Esophagus squamous epithelium (tissue), 5 donors: ENCODE data around the gene QPCTL. TPM values are rescaled to one million over a fixed set of nuclear protein-coding genes. Genes with fewer than 3 reads are reported as not detected.

ENCODE experiments used
- DNase-seq: peaks from one replicate; lab custom pipeline; 2025; lab: John Stamatoyannopoulos, UW
- H3K27ac ChIP-seq, 4 donors: fragments of 200-600 bp; sonication (generic); one replicate each; pipeline ENCODE4 v1.5.1; 2016 to 2019; ENCODE audit warnings: mild to moderate bottlenecking in 1 of 4
- H3K27me3 ChIP-seq, 4 donors: fragments of 200-600 bp; sonication (generic); 1 replicate in 3 of 4; 2 replicates in 1 of 4; pipeline versions ENCODE4 v1.5.1 to v1.6.0; 2017 to 2021; ENCODE audit warnings: antibody characterized with exemption in 1 of 4
- H3K36me3 ChIP-seq, 3 donors: fragments of 200-600 bp; sonication (generic); one replicate each; pipeline ENCODE4 v1.5.1; 2016 to 2019
- H3K4me1 ChIP-seq, 3 donors: fragments of 200-600 bp; sonication (generic); one replicate each; pipeline ENCODE4 v1.5.1; 2017 to 2019
- H3K4me3 ChIP-seq, 4 donors: fragments of 200-600 bp; sonication (generic); 1 replicate in 3 of 4; 2 replicates in 1 of 4; pipeline ENCODE4 v1.5.1; 2016 to 2019; ENCODE audit warnings: mild to moderate bottlenecking in 2 of 4, moderate library complexity in 1 of 4
- H3K9me3 ChIP-seq, 3 donors: fragments of 200-600 bp; sonication (generic); one replicate each; pipeline ENCODE4 v1.5.1; 2016 to 2019
- POLR2A ChIP-seq, 4 donors: fragments of 450-650 bp; IDR thresholded peaks; one replicate each; pipeline ENCODE4 v1.6.1; 2017; ENCODE audit warnings: antibody characterized with exemption in 4 of 4, mild to moderate bottlenecking in 4 of 4, moderate library complexity in 3 of 4
- WGBS, 2 donors: methylation state at CpG; one replicate each; pipeline ENCODE4 v1.1.5; 2018; 5-methylcytosine and 5-hydroxymethylcytosine counted together
- intact Hi-C: fragments of 100-400 bp; cut with DNase I; formaldehyde crosslinking; loops from one replicate; pipeline ENCODE4 v1.15.0; 2022
- total RNA-seq, 4 donors: library from RNA; depleted of rRNA; stranded (reverse); fragments of >200 nt; gene quantifications; one replicate each; pipeline ENCODE4 v1.1.0, GENCODE V29; 2016
- TF ChIP-seq, protein P1 (sequence below), 6 experiments: fragments of 450-650 bp in 4 of 6; fragments of 200-600 bp in 2 of 6; sonication (generic) in 2 of 6; IDR thresholded peaks; one replicate each; pipeline ENCODE4 v1.5.1; 2016 to 2019; ENCODE audit warnings: antibody characterized with exemption in 6 of 6, mild to moderate bottlenecking in 4 of 6, moderate library complexity in 4 of 6
- donor health status: DM: yes; HTN: yes; CAD: no.

Gene QPCTL
- total RNA-seq, 4 donors from 2014 or later, result 3.3 to 6.9 (median 5.5) TPM

DNA sequence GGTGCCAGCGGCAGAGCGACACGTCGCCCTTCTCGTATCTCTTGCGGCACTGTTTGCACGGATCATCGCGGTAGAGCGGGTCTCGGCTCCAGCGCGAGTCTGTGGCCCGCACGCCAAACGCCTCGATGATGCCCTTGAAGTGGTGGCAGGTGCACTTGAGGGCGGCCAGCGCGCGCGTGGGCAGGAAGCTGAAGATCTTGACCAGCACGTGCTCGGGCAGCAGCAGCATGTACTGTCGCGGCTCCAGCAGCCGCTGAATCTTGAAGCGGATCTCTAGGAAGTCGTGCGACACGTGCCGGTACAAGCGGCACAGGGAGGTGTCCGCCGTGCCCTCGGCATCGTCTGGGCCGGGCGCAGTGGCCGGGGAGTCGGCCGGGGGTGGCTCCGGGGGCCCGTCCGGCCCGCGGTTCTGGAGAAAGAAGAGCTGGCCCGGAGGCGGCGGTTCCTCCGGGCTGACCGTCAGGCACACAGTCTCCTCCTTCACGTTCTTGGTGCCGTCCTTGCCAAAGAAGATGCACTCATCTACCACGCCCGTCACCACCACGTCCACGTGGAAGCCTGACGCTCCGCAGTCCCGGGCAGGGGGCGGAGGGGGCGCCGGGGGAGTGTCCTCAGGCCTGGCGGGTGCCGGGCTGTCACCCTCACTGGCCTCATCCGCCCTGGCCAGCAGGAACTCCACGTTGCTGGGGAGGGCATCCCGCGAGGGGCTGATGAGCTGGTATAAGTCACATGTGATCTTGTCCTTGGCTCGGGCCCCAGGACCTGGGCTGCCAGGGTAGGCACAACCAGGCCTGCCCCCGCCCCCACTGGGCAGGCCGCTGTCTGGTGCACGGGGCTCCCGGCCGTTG lies 19.6 kb downstream of the QPCTL start:
- no peak overlapping the region for H3K27ac ChIP-seq
- H3K9me3 ChIP-seq, result no peaks in the 10 kb centered on the region
- H3K4me3 ChIP-seq, result no peak overlapping the region
- TF ChIP-seq, protein P1, sequence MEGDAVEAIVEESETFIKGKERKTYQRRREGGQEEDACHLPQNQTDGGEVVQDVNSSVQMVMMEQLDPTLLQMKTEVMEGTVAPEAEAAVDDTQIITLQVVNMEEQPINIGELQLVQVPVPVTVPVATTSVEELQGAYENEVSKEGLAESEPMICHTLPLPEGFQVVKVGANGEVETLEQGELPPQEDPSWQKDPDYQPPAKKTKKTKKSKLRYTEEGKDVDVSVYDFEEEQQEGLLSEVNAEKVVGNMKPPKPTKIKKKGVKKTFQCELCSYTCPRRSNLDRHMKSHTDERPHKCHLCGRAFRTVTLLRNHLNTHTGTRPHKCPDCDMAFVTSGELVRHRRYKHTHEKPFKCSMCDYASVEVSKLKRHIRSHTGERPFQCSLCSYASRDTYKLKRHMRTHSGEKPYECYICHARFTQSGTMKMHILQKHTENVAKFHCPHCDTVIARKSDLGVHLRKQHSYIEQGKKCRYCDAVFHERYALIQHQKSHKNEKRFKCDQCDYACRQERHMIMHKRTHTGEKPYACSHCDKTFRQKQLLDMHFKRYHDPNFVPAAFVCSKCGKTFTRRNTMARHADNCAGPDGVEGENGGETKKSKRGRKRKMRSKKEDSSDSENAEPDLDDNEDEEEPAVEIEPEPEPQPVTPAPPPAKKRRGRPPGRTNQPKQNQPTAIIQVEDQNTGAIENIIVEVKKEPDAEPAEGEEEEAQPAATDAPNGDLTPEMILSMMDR (IDR thresholded peaks at IDR 0.05), result no peak
- no peak for TF ChIP-seq POLR2A (IDR thresholded peaks at IDR 0.05)
- DNase-seq, result no peak
- intact Hi-C loops, result loop anchor here (10.0 kb wide), 1 partner anchor 53 kb away; the partner anchor contains the start of gene SIX5
- no peaks in the 10 kb centered on the region for H3K27me3 ChIP-seq
- WGBS, 2 donors, result 93 to 95% methylated on average over 14 to 26 of the region's 76 CpGs
- peaks cover 18 to 49% (median 21%) of the 10 kb centered on the region in 3 donors for H3K36me3 ChIP-seq
- H3K4me1 ChIP-seq, result peaks cover 3 to 38% (median 5%) of the 10 kb centered on the region in 3 donors

DNA sequence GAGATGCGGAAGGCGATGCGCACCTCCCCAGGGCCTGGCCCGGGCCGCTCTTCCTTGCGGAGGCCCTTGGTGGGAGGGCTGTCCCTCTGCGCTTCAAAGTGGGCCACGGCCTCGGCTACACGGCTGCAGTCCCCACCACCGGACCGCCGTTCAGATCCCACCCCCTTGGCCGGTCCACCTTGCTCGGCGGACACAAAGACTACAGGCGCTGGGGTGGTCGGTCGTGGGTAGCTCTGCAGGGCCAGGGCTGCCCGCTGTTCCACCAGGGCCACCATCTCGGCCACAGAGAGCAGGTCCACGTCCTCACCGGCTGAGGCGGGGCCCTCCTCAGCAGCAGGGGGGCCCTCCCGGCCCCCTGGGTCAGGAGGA lies 20.2 kb downstream of the QPCTL start:
- TF ChIP-seq, protein P1 (IDR thresholded peaks at IDR 0.05), result no peak
- no peak for TF ChIP-seq POLR2A (IDR thresholded peaks at IDR 0.05)
- no peak overlapping the region for H3K4me3 ChIP-seq
- no peak for DNase-seq
- intact Hi-C loops, result loop anchor here (10.0 kb wide), 1 partner anchor 52 kb away; the partner anchor contains the start of gene SIX5
- no peaks in the 10 kb centered on the region for H3K27me3 ChIP-seq
- H3K9me3 ChIP-seq, result no peaks in the 10 kb centered on the region
- H3K27ac ChIP-seq, result no peak overlapping the region
- H3K4me1 ChIP-seq, result peaks cover 3 to 40% (median 5%) of the 10 kb centered on the region in 3 donors
- WGBS, 2 donors, result 83% methylated on average over 1 of the region's 25 CpGs; no CpG with 5 or more reads in 1 of the 2 donors
- H3K36me3 ChIP-seq, result peaks cover 18 to 49% (median 21%) of the 10 kb centered on the region in 3 donors

DNA sequence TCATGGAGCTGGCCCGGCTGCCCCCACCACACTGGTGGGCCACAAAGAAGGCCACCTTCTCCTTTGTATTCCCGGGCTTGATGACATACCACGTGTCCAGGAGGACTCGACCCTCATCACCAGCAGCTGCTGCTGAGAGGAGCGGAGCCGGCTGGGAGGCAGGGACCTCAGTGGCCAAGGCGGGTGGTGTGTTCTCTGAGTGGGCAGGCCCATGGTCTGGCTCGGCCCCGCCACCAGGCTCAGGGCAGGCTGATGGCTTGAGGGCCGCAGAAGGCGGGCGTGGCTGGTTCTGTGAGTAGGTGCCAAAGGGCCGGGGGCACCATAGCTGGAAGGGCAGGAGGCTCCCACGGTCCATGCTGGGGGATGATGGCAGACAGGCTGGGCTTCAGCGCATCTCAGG lies 20.7 kb downstream of the QPCTL start:
- Histone ChIP-seq H3K36me3 (peaks cover 18 to 47% (median 21%) of the 10 kb centered on the region in 3 donors), H3K27ac (no peak overlapping the region), H3K9me3 (no peaks in the 10 kb centered on the region), H3K27me3 (no peaks in the 10 kb centered on the region), H3K4me3 (no peak overlapping the region), H3K4me1 (peaks cover 8 to 45% (median 9%) of the 10 kb centered on the region in 3 donors)
- WGBS, 2 donors, result 80 to 85% methylated on average over 1 to 5 of the region's 15 CpGs
- TF ChIP-seq, protein P1 (IDR thresholded peaks at IDR 0.05), result no peak
- no peak for TF ChIP-seq POLR2A (IDR thresholded peaks at IDR 0.05)
- intact Hi-C loops, result loop anchor here (10.0 kb wide), 1 partner anchor 52 kb away; the partner anchor contains the start of gene SIX5
- no peak for DNase-seq

DNA sequence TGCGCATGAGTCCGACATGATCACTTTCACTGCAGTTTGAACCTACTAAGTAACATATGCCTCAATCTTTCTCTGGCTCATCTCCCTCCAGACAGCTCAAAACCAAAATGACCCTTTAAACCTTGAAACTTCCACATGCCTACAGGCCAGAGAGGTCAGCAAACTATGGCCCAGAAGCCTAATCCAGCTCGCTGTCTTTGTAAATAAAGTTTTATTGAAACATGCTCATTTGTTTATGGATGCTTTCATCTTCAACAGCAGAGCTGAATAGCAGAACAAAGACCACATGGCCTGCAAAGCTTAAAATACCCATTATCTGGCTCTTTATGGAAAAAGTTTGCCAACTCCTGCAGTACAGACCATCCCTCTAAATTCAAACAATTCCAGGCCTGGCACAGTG lies 22.7 kb downstream of the QPCTL start:
- intact Hi-C loops, result loop anchor here (10.0 kb wide), 1 partner anchor 50 kb away; the partner anchor contains the start of gene SIX5
- Histone ChIP-seq H3K27ac (no peak overlapping the region), H3K4me1 (peaks cover 10 to 53% (median 13%) of the 10 kb centered on the region in 3 donors), H3K4me3 (no peak overlapping the region), H3K36me3 (peaks cover 18 to 44% (median 21%) of the 10 kb centered on the region in 3 donors), H3K9me3 (no peaks in the 10 kb centered on the region), H3K27me3 (no peaks in the 10 kb centered on the region)
- no peak for DNase-seq
- WGBS, 2 donors, result 79 to 81% methylated on average over 3 of the region's 3 CpGs
- TF ChIP-seq, protein P1 (IDR thresholded peaks at IDR 0.05), result no peak
